Type B pancreatic cell (in vitro differentiated cells): ENCODE results near the gene CA12. TPM values are rescaled to one million over a fixed set of nuclear protein-coding genes. Genes with fewer than 3 reads are reported as not detected.

ENCODE experiments used
- DNase-seq: peaks from one replicate; pipeline ENCODE4 v3.0.0; 2021; ENCODE audit warnings: mixed read lengths; ENCODE audit not compliant: unreplicated experiment; ENCODE audit errors: extremely low spot score
- H3K27ac Mint-ChIP-seq: 2 replicates; pipeline ENCODE4 v1.8.0; 2021; ENCODE audit warnings: mild to moderate bottlenecking, mixed read lengths
- H3K27me3 Mint-ChIP-seq: 2 replicates; pipeline ENCODE4 v1.8.0; 2021; ENCODE audit warnings: mixed read lengths
- H3K36me3 Mint-ChIP-seq: 2 replicates; pipeline ENCODE4 v1.8.0; 2021; ENCODE audit warnings: mixed read lengths
- H3K4me1 Mint-ChIP-seq: one replicate; pipeline ENCODE4 v1.8.0; 2021; ENCODE audit warnings: mixed read lengths; ENCODE audit not compliant: unreplicated experiment
- H3K4me3 Mint-ChIP-seq: 2 replicates; pipeline ENCODE4 v1.8.0; 2021; ENCODE audit warnings: mild to moderate bottlenecking, mixed read lengths
- H3K9me3 Mint-ChIP-seq: 2 replicates; pipeline ENCODE4 v1.8.0; 2021; ENCODE audit warnings: mixed read lengths
- CTCF ChIP-seq: fragments of 200-600 bp; sonication (generic); conservative IDR thresholded peaks from 2 replicates; pipeline ENCODE4 v1.5.0; 2021; ENCODE audit warnings: antibody characterized with exemption, mild to moderate bottlenecking
- total RNA-seq: library from RNA; stranded (reverse); gene quantifications from 2 replicates; pipeline ENCODE4 v1.2.1, GENCODE V29; 2021; ENCODE audit warnings: low replicate concordance

The CA12 gene
- total RNA-seq, 1 donor from 2014 or later = 5.5 TPM

DNA sequence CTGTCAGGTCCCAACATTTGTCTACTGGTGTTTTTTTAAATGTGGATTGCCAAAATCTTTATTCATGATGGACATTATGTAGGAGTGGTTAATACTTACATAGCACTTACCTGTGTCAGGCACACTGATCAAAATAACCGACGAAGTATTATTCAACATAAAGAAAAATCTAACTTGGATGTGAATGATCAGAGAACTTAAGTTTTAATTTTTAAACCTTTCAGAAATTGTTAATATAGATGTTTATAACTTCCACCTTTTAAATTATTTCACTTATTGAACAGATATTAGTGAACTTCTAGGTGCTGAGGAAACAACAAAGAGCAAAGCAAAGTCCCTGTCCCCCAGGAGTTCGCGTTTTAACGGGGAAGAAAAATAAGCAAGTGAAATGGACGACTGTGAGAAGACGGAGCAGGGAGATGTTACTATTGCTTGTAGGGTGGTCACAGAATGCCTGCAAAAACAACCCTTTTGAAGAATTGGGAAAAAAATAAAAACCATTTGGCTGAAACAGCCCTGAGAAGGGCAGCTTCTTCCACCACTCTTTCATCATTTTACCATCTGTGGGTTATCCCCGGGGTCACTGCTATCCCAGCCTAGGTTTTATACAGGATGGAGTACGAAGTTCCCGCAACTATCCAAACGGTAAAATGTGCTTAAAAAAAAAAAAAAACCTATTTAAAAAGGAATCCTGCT, 105.2 kb downstream of the CA12 start:
- no peak for DNase-seq
- Mint-ChIP-seq H3K36me3 (peaks cover 4% of the 10 kb centered on the region), H3K4me1 (peaks cover 14% of the 10 kb centered on the region), H3K9me3 (no peaks in the 10 kb centered on the region), H3K27me3 (no peaks in the 10 kb centered on the region), H3K27ac (peak overlapping the region; percentile 80), H3K4me3 (peak overlapping the region; percentile 96)
- no peak for TF ChIP-seq CTCF

DNA sequence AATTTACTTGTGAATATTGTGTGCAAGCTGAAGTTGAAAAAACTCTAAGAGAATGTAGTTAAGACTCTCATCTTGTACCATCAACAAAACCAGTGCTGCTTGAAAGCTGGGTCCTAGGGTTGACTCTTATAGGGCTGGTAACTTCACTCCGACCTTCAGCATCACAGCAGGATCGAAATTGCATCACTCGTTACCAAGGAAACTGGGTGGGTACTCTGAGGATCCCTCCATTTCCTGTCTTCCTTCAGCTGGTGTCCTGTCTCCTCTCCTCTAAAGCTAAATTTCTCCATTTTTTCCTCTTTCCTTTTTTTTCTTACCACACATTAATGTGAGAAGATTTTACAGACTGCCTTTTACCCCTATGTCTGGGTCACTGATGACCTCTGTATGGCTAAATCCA, 107.2 kb downstream of the CA12 start:
- Mint-ChIP-seq H3K27ac (no peak overlapping the region), H3K4me3 (no peak overlapping the region), H3K9me3 (no peaks in the 10 kb centered on the region), H3K4me1 (peaks cover 14% of the 10 kb centered on the region), H3K36me3 (peaks cover 6% of the 10 kb centered on the region), H3K27me3 (no peaks in the 10 kb centered on the region)
- TF ChIP-seq CTCF = no peak
- DNase-seq = no peak

Other genes with a start within 250 kb of the CA12 start
- gene RPS27L, start 224.4 kb downstream of the CA12 start, total RNA-seq = 205 and 235 TPM in 2 replicates
- 26.5 and 36.8 TPM in 2 replicates for gene RAB8B, start 192.2 kb downstream of the CA12 start, total RNA-seq
- 13.4 and 16.0 TPM in 2 replicates for gene APH1B, start 104.2 kb downstream of the CA12 start, total RNA-seq
- gene USP3, start 122.7 kb upstream of the CA12 start, total RNA-seq = 42.3 and 57.3 TPM in 2 replicates
- 0.45 and 1.1 TPM in 2 replicates for gene FBXL22, start 215.5 kb upstream of the CA12 start, total RNA-seq